Activated CD4-positive, alpha-beta T cell treated with anti-CD3 and anti-CD28 coated beads, Interleukin-2, amount 10 ng/mL, durations not matched to agents 7 days and 5 days (primary cell): Measurements from ENCODE around the gene CPNE5. TPM values are rescaled to one million over a fixed set of nuclear protein-coding genes. Genes with fewer than 3 reads are reported as not detected.

ENCODE experiments used
- CTCF ChIA-PET: fragments of 350-600 bp; sonication (Branson Sonifier 250); formaldehyde crosslinking; loops from one replicate; lab custom pipeline; 2021; ENCODE audit warnings: antibody characterized with exemption; lab: Charles Lee
- POLR2A ChIA-PET: fragments of 350-600 bp; sonication (Branson Sonifier 250); formaldehyde crosslinking; loops from one replicate; lab custom pipeline; 2021; ENCODE audit warnings: antibody characterized with exemption; lab: Charles Lee
- DNase-seq: peaks from one replicate; pipeline ENCODE4 v3.0.0-alpha.2; 2020
- H3K27ac Mint-ChIP-seq: one replicate; pipeline ENCODE4 v1.8.0; 2021; ENCODE audit warnings: mild to moderate bottlenecking, moderate library complexity, mixed read lengths
- H3K27me3 Mint-ChIP-seq: one replicate; pipeline ENCODE4 v1.8.0; 2021; ENCODE audit warnings: mixed read lengths
- H3K36me3 Mint-ChIP-seq: one replicate; pipeline ENCODE4 v1.8.0; 2021; ENCODE audit warnings: low read depth, mixed read lengths
- H3K4me1 Mint-ChIP-seq: one replicate; pipeline ENCODE4 v1.8.0; 2021; ENCODE audit warnings: mixed read lengths
- H3K4me3 Mint-ChIP-seq: one replicate; pipeline ENCODE4 v1.8.0; 2021; ENCODE audit warnings: mild to moderate bottlenecking, moderate library complexity, mixed read lengths
- H3K9me3 Mint-ChIP-seq: one replicate; pipeline ENCODE4 v1.8.0; 2021; ENCODE audit warnings: mixed read lengths
- total RNA-seq, 2 experiments: library from RNA; stranded (reverse); gene quantifications; one replicate each; pipeline ENCODE4 v1.2.3, GENCODE V29; 2021

CPNE5 gene
- total RNA-seq, 2 experiments from 2014 or later: 0.47 to 1.00 TPM

- H3K9me3 Mint-ChIP-seq: no peaks in the 10 kb centered on the region
- DNase-seq: no peak
- POLR2A ChIA-PET: no interaction called here
- H3K4me3 Mint-ChIP-seq: no peak overlapping the region
- CTCF ChIA-PET: interaction anchor here (1.0 to 1.1 kb wide), 2 partner anchors 12 to 212 kb away, joined by 3 to 4 read pairs; no protein-coding TSS in a partner anchor
- no peaks in the 10 kb centered on the region for H3K27me3 Mint-ChIP-seq
- no peak overlapping the region for H3K27ac Mint-ChIP-seq
- no peaks in the 10 kb centered on the region for H3K36me3 Mint-ChIP-seq
- H3K4me1 Mint-ChIP-seq: peaks cover 16% of the 10 kb centered on the region
Observed at GRCh38 chr6:36700071-36700812, 139.0 kb downstream of the CPNE5 start.

- POLR2A ChIA-PET: no interaction called here
- Mint-ChIP-seq H3K4me1 (peaks cover 19% of the 10 kb centered on the region), H3K27me3 (no peaks in the 10 kb centered on the region), H3K27ac (no peak overlapping the region), H3K36me3 (no peaks in the 10 kb centered on the region), H3K9me3 (no peaks in the 10 kb centered on the region), H3K4me3 (no peak overlapping the region)
- CTCF ChIA-PET: no interaction called here
- DNase-seq: no peak
Observed at GRCh38 chr6:36699348-36699747, 139.9 kb downstream of the CPNE5 start.

- H3K27me3 Mint-ChIP-seq: no peaks in the 10 kb centered on the region
- no peaks in the 10 kb centered on the region for H3K9me3 Mint-ChIP-seq
- H3K27ac Mint-ChIP-seq: no peak overlapping the region
- H3K4me1 Mint-ChIP-seq: peaks cover 20% of the 10 kb centered on the region
- DNase-seq: no peak
- H3K4me3 Mint-ChIP-seq: no peak overlapping the region
- H3K36me3 Mint-ChIP-seq: no peaks in the 10 kb centered on the region
- CTCF ChIA-PET: no interaction called here
- POLR2A ChIA-PET: no interaction called here
Observed at GRCh38 chr6:36698871-36699271, 140.4 kb downstream of the CPNE5 start.

GRCh38 chr6:36698196-36698595 is 141.0 kb downstream of the CPNE5 start:
- Mint-ChIP-seq H3K9me3 (no peaks in the 10 kb centered on the region), H3K36me3 (no peaks in the 10 kb centered on the region), H3K27ac (no peak overlapping the region), H3K4me1 (peaks cover 24% of the 10 kb centered on the region), H3K4me3 (no peak overlapping the region), H3K27me3 (no peaks in the 10 kb centered on the region)
- no peak for DNase-seq
- POLR2A ChIA-PET: no interaction called here
- CTCF ChIA-PET: interaction anchor here (1.0 to 1.2 kb wide), 2 partner anchors 61 to 71 kb away, joined by 3 to 6 read pairs; no protein-coding TSS in a partner anchor

- Mint-ChIP-seq H3K36me3 (no peaks in the 10 kb centered on the region), H3K27ac (no peak within 1 kb of the TSS), H3K4me1 (peaks cover 31% of the 10 kb centered on the region), H3K4me3 (no peak within 1 kb of the TSS), H3K27me3 (no peaks in the 10 kb centered on the region), H3K9me3 (no peaks in the 10 kb centered on the region)
- ChIA-PET CTCF (interaction anchor here (0.6 to 1.2 kb wide), 4 partner anchors 14 to 271 kb away, joined by 3 to 6 read pairs (median 4); no protein-coding TSS in a partner anchor), POLR2A (no interaction called here)
- no peak for DNase-seq
Observed at GRCh38 chr6:36697481-36697903, 141.8 kb downstream of the CPNE5 start, which contains the start of gene RAB44. Gene RAB44, plus strand, starts transcription at chr6:36697826. Its CDS starts 6,410 bp downstream, at chr6:36704236.

- no peak for DNase-seq
- CTCF ChIA-PET: interaction anchor here (1.4 kb wide), 1 partner anchor 19 kb away, joined by 3 read pairs; no protein-coding TSS in a partner anchor
- Mint-ChIP-seq H3K36me3 (no peaks in the 10 kb centered on the region), H3K4me1 (peaks cover 45% of the 10 kb centered on the region), H3K27ac (no peak overlapping the region), H3K9me3 (no peaks in the 10 kb centered on the region), H3K4me3 (no peak overlapping the region), H3K27me3 (no peaks in the 10 kb centered on the region)
- POLR2A ChIA-PET: no interaction called here
Observed at GRCh38 chr6:36695414-36695813, 143.8 kb downstream of the CPNE5 start.

- ChIA-PET CTCF (interaction anchor here (1.4 kb wide), 1 partner anchor 18 kb away, joined by 3 read pairs; no protein-coding TSS in a partner anchor), POLR2A (no interaction called here)
- H3K4me3 Mint-ChIP-seq: no peak overlapping the region
- H3K27me3 Mint-ChIP-seq: no peaks in the 10 kb centered on the region
- peaks cover 47% of the 10 kb centered on the region for H3K4me1 Mint-ChIP-seq
- no peaks in the 10 kb centered on the region for H3K9me3 Mint-ChIP-seq
- no peaks in the 10 kb centered on the region for H3K36me3 Mint-ChIP-seq
- DNase-seq: no peak
- H3K27ac Mint-ChIP-seq: no peak overlapping the region
Observed at GRCh38 chr6:36694616-36695015, 144.6 kb downstream of the CPNE5 start.

- peak overlapping the region; percentile 83 for H3K27ac Mint-ChIP-seq
- no peak overlapping the region for H3K4me3 Mint-ChIP-seq
- H3K27me3 Mint-ChIP-seq: no peaks in the 10 kb centered on the region
- ChIA-PET CTCF (interaction anchor here (1.0 to 1.3 kb wide), 4 partner anchors 10 to 78 kb away, joined by 3 read pairs; no protein-coding TSS in a partner anchor), POLR2A (no interaction called here)
- no peaks in the 10 kb centered on the region for H3K36me3 Mint-ChIP-seq
- no peaks in the 10 kb centered on the region for H3K9me3 Mint-ChIP-seq
- peaks cover 47% of the 10 kb centered on the region for H3K4me1 Mint-ChIP-seq
- no peak for DNase-seq
Observed at GRCh38 chr6:36692861-36693702, 146.2 kb downstream of the CPNE5 start.

GRCh38 chr6:36692220-36692619 is 147.0 kb downstream of the CPNE5 start:
- H3K9me3 Mint-ChIP-seq: no peaks in the 10 kb centered on the region
- CTCF ChIA-PET: interaction anchor here (0.5 to 1.3 kb wide), 4 partner anchors 11 to 317 kb away, joined by 3 read pairs; no protein-coding TSS in a partner anchor
- peak; percentile 70 for DNase-seq
- H3K27me3 Mint-ChIP-seq: no peaks in the 10 kb centered on the region
- peak overlapping the region; percentile 83 for H3K27ac Mint-ChIP-seq
- H3K4me3 Mint-ChIP-seq: no peak overlapping the region
- peaks cover 47% of the 10 kb centered on the region for H3K4me1 Mint-ChIP-seq
- POLR2A ChIA-PET: no interaction called here
- peaks cover 3% of the 10 kb centered on the region for H3K36me3 Mint-ChIP-seq

GRCh38 chr6:36691612-36692011 is 147.6 kb downstream of the CPNE5 start:
- no peak overlapping the region for H3K4me3 Mint-ChIP-seq
- ChIA-PET POLR2A (no interaction called here), CTCF (interaction anchor here (1.1 kb wide), 1 partner anchor 9 kb away, joined by 4 read pairs; no protein-coding TSS in a partner anchor)
- peaks cover 44% of the 10 kb centered on the region for H3K4me1 Mint-ChIP-seq
- peak overlapping the region; percentile 83 for H3K27ac Mint-ChIP-seq
- H3K27me3 Mint-ChIP-seq: no peaks in the 10 kb centered on the region
- H3K36me3 Mint-ChIP-seq: peaks cover 7% of the 10 kb centered on the region
- no peaks in the 10 kb centered on the region for H3K9me3 Mint-ChIP-seq
- no peak for DNase-seq

GRCh38 chr6:36691011-36691410 is 148.2 kb downstream of the CPNE5 start:
- ChIA-PET POLR2A (no interaction called here), CTCF (interaction anchor here (0.7 to 1.6 kb wide), 6 partner anchors 8 to 101 kb away, joined by 3 to 8 read pairs (median 4); no protein-coding TSS in a partner anchor)

More at GRCh38 chr6:36691011-36691410, 148.2 kb downstream of the CPNE5 start:
- Mint-ChIP-seq H3K27ac (no peak overlapping the region), H3K27me3 (no peaks in the 10 kb centered on the region), H3K4me3 (no peak overlapping the region), H3K4me1 (peaks cover 42% of the 10 kb centered on the region), H3K9me3 (no peaks in the 10 kb centered on the region), H3K36me3 (peaks cover 13% of the 10 kb centered on the region)
- DNase-seq: no peak
